ENCODE data around the gene HENMT1.
"Not testable (repeated sequence)": the region's sequence is repeated elsewhere in the genome, so short reads cannot be mapped to it uniquely, and the experiment has no call there.

Gene HENMT1

DNA sequence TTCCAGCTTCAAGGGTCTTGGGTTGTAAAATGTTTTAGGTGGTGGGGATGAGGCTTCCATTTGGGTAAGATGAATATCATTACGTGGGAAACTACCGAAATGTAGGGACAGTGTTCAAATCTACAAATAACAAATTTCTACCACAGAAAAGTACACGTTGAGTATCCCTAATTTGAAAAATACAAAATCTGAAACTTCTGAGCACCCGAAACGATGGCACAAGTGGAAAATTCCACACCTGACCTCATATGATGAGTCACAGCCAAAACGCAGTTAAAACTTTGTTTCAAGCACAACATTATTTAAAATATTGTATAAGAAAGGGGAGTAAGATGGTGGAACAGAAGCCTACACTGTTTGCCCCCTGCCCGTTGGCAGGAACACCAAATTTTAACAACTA, 8.8 kb upstream of the HENMT1 start:
- Histone ChIP-seq H3K27ac (no peak overlapping the region), H3K4me3 (no peak overlapping the region)
- no peak for DNase-seq (ENCODE audit: low spot score)
- TF ChIP-seq, protein P1, sequence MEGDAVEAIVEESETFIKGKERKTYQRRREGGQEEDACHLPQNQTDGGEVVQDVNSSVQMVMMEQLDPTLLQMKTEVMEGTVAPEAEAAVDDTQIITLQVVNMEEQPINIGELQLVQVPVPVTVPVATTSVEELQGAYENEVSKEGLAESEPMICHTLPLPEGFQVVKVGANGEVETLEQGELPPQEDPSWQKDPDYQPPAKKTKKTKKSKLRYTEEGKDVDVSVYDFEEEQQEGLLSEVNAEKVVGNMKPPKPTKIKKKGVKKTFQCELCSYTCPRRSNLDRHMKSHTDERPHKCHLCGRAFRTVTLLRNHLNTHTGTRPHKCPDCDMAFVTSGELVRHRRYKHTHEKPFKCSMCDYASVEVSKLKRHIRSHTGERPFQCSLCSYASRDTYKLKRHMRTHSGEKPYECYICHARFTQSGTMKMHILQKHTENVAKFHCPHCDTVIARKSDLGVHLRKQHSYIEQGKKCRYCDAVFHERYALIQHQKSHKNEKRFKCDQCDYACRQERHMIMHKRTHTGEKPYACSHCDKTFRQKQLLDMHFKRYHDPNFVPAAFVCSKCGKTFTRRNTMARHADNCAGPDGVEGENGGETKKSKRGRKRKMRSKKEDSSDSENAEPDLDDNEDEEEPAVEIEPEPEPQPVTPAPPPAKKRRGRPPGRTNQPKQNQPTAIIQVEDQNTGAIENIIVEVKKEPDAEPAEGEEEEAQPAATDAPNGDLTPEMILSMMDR (IDR thresholded peaks at IDR 0.05), result no peak

DNA sequence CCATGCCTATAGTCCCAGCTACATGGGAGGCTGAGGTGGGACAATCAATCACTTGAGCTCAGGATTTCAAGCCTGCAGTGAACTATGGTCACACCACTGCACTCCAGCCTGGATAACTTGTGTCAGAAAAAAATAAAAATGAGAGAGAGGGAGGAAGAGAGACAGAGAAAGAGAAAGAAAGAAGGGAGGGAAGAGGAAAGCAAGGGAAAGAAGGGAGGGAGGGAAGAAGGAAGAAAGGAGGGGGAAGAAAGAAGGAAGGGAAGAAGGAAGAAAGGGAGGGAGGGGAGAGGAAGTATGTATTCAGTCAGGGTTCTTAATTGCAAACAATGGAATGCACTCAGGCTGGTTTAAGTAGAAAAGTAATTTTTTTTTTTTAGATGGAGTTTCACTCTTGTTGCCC, 7.9 kb upstream of the HENMT1 start:
- no peak for DNase-seq (ENCODE audit: low spot score)
- Histone ChIP-seq H3K27ac (no peak overlapping the region), H3K4me3 (no peak overlapping the region)
- TF ChIP-seq, protein P1 (IDR thresholded peaks at IDR 0.05), result no peak

DNA sequence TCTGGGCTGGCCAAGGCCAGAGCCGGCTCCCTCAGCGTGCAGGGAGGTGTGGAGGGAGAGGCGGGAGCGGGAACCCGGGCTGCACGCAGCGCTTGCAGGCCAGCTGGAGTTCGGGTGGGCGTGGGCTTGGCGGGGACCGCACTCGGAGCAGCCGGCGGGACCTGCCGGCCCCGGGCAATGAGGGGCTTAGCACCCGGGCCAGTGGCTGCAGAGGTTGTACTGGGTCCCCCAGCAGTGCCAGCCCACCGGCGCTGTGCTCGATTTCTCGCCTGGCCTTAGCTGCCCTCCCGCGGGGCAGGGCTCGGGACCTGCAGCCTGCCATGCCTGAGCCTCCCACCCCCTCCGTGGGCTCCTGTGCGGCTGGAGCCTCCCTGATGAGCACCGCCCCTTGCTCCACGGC, 6.5 kb upstream of the HENMT1 start:
- DNase-seq (ENCODE audit: low spot score); H3K27ac ChIP-seq; H3K4me3 ChIP-seq: not testable (repeated sequence)

DNA sequence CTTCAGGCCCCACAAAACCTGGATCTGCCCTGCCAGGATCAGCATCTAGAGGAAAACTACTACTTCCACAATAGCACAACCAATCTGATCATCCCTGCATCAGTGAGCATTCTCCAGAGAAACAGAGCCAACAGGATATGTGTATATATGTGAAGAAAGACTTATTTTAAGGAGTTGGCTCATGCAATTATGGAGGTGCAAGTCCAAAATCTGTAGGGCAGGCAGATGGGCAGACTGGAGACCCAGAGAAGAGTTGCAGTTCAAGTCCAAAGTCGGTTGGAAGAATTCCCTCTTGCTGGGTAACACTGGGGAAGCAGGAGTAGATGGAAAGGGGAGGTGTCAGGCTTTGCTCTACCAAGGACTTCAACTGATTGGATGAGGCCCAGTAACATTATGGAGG, 4.9 kb upstream of the HENMT1 start:
- H3K4me3 ChIP-seq, result no peak overlapping the region
- no peak overlapping the region for H3K27ac ChIP-seq
- TF ChIP-seq, protein P1 (IDR thresholded peaks at IDR 0.05), result no peak
- no peak for DNase-seq (ENCODE audit: low spot score)

DNA sequence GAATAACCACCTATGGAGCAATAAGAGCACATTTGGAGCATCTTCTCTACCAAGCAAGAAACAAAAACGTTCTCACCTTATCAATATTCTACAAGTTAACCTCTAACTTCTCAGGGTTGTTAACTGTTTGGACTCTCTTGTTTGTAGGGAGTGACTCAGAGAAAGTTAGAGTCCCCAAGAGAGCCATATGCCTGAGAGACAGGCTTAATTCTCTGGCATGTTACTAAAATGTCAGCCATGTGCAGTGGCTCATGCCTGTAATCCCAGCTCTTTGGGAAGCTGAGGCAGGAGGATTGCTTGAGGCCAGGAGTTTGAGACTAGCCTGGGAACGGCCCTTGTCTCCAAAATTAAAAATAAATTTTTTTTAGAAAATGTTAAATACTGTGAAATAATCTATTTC, 4.2 kb upstream of the HENMT1 start:
- DNase-seq (ENCODE audit: low spot score), result no peak

DNA sequence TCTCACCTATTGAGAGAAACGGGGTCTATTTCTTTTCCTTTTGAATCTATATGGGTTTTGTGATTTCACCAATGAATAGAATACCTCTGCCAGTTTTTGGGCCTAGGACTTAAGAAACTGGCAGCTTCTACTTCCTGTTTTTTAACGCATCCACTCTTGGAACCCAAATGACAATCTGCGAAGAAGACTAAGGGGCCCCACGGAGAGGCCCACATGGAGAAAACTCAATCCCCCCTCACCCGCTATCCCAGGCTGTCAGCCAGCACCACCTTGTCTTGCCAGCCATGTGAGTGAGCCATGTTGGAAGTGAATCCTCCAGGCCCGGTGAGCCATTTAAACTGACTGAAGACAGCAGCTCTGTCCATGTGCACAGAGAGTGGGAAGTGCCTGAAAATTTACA, 3.6 kb upstream of the HENMT1 start:
- DNase-seq (ENCODE audit: low spot score), result no peak
- TF ChIP-seq, protein P1 (IDR thresholded peaks at IDR 0.05), result no peak
- Histone ChIP-seq H3K27ac (no peak overlapping the region), H3K4me3 (no peak overlapping the region)

More for the DNA sequence above, 4.2 kb upstream of the HENMT1 start:
- TF ChIP-seq, protein P1 (IDR thresholded peaks at IDR 0.05), result no peak
- Histone ChIP-seq H3K27ac (no peak overlapping the region), H3K4me3 (no peak overlapping the region)

DNA sequence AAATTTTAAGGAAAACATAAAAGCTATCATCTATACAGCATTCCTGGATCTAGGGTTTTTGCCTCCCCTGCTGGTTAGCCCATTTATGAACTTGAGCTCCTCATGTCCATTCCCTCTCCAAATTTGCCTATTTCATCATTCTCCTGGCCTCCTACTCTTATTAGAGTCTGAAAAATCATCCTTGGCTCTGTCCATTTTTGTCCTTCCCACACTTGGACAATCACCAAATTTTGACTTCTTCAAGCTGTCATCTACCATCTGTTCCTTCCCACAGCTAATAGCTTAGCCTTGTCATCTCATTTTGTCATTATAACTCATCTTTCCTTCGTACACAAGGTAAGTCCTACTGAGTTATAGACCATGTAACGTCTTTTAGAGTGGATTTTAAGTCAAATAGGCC, 2.2 kb upstream of the HENMT1 start:
- no peak for DNase-seq (ENCODE audit: low spot score)
- H3K27ac ChIP-seq, result no peak overlapping the region

More for the DNA sequence above, 2.2 kb upstream of the HENMT1 start:
- no peak overlapping the region for H3K4me3 ChIP-seq
- TF ChIP-seq, protein P1 (IDR thresholded peaks at IDR 0.05), result no peak
